Astrocyte (in vitro differentiated cells and primary cell): ENCODE results near the gene AGPAT4. TPM values are rescaled to one million over a fixed set of nuclear protein-coding genes. Genes with fewer than 3 reads are reported as not detected.

Experiments
- DNase-seq: peaks from one replicate; pipeline ENCODE4 v3.0.0-alpha.2; 2010; ENCODE audit warnings: low read depth
- FAIRE-seq: peaks from 2 replicates; lab custom pipeline; 2011; peaks lifted over from hg19 to GRCh38; lab: Jason Lieb, UNC
- H2AFZ ChIP-seq: 2 replicates; pipeline ENCODE4 v1.6.0; 2012; ENCODE audit warnings: low read depth, low read length, inconsistent platforms
- H3K27ac ChIP-seq: 2 replicates; pipeline ENCODE4 v1.5.1; 2011; ENCODE audit warnings: low read depth, low read length, inconsistent platforms
- H3K27me3 ChIP-seq: 2 replicates; pipeline ENCODE4 v1.6.0; 2011; ENCODE audit warnings: low read length, inconsistent platforms; ENCODE audit not compliant: insufficient read depth
- H3K36me3 ChIP-seq: 2 replicates; pipeline ENCODE4 v1.5.1; 2011; ENCODE audit warnings: low read length, inconsistent platforms; ENCODE audit not compliant: insufficient read depth
- H3K4me1 ChIP-seq: 2 replicates; pipeline ENCODE4 v1.5.1; 2011; ENCODE audit warnings: low read length, inconsistent platforms; ENCODE audit not compliant: insufficient read depth
- H3K4me2 ChIP-seq: 2 replicates; pipeline ENCODE4 v1.6.0; 2012; ENCODE audit warnings: low read length, inconsistent platforms
- H3K4me3 ChIP-seq: 2 replicates; pipeline ENCODE4 v1.5.1; 2011; ENCODE audit warnings: low read depth, mild to moderate bottlenecking, low read length, inconsistent platforms; ENCODE audit not compliant: insufficient read depth
- H3K79me2 ChIP-seq: 2 replicates; pipeline ENCODE4 v1.6.0; 2012; ENCODE audit warnings: mild to moderate bottlenecking, low read length, inconsistent platforms; ENCODE audit not compliant: insufficient read depth
- H3K9ac ChIP-seq: 2 replicates; pipeline ENCODE4 v1.6.0; 2012; ENCODE audit warnings: mild to moderate bottlenecking, low read length, inconsistent platforms
- H3K9me3 ChIP-seq: 2 replicates; pipeline ENCODE4 v1.5.1; 2012; ENCODE audit warnings: low read depth, mild to moderate bottlenecking, low read length, inconsistent platforms; ENCODE audit not compliant: insufficient read depth
- H4K20me1 ChIP-seq: 2 replicates; pipeline ENCODE4 v1.6.0; 2012; ENCODE audit warnings: low read length, inconsistent platforms; ENCODE audit not compliant: insufficient read depth
- H3K27ac Mint-ChIP-seq: one replicate; pipeline ENCODE4 v1.8.0; 2021; ENCODE audit warnings: mild to moderate bottlenecking, mixed read lengths; ENCODE audit not compliant: unreplicated experiment
- H3K27me3 Mint-ChIP-seq: one replicate; pipeline ENCODE4 v1.8.0; 2021; ENCODE audit warnings: low read depth, mixed read lengths; ENCODE audit not compliant: unreplicated experiment
- H3K36me3 Mint-ChIP-seq: one replicate; pipeline ENCODE4 v1.8.0; 2021; ENCODE audit warnings: low read depth, mixed read lengths; ENCODE audit not compliant: unreplicated experiment
- H3K4me1 Mint-ChIP-seq: one replicate; pipeline ENCODE4 v1.8.0; 2021; ENCODE audit warnings: low read depth, mixed read lengths; ENCODE audit not compliant: unreplicated experiment
- H3K4me3 Mint-ChIP-seq: one replicate; pipeline ENCODE4 v1.8.0; 2021; ENCODE audit warnings: mild to moderate bottlenecking, moderate library complexity, mixed read lengths; ENCODE audit not compliant: unreplicated experiment
- H3K9me3 Mint-ChIP-seq: one replicate; pipeline ENCODE4 v1.8.0; 2021; ENCODE audit warnings: mild to moderate bottlenecking, mixed read lengths; ENCODE audit not compliant: unreplicated experiment
- EZH2 ChIP-seq: IDR thresholded peaks from 2 replicates; pipeline ENCODE4 v1.6.1; 2012; ENCODE audit warnings: mild to moderate bottlenecking, low read length, inconsistent platforms; ENCODE audit not compliant: insufficient read depth
- total RNA-seq: library from RNA; stranded (reverse); gene quantifications from 2 replicates; pipeline ENCODE4 v1.2.1, GENCODE V29; 2021
- TF ChIP-seq, protein P1 (sequence below): IDR thresholded peaks from 2 replicates; pipeline ENCODE4 v1.5.1; 2011; ENCODE audit warnings: low read depth, mild to moderate bottlenecking, inconsistent platforms, low read length, moderate library complexity; ENCODE audit not compliant: insufficient read depth

Gene AGPAT4
- total RNA-seq, 1 donor from 2014 or later: 27.2 TPM

DNA sequence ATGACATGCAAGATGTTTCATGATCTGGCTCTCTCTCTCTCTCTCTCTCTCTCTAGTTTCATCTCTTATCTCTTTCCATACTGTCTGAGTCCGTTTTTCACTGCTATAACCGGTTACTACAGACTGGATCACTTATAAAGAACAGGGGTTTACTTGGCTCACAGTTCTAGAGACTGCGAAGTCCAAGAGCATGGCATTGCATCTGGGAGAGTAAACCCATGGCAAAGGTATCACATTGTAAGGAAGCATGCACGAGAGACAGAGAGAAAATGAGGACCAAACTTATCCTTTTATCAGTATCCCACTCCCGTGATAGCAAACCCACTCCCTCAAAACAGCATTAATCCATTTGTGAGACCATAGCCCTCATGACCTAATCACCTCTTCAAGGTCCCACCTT lies 7.2 kb upstream of the AGPAT4 start:
- no peaks in the 10 kb centered on the region for H3K36me3 Mint-ChIP-seq
- Histone ChIP-seq H3K79me2 (no peaks in the 10 kb centered on the region), H3K36me3 (no peaks in the 10 kb centered on the region), H3K9ac (no peak overlapping the region), H3K9me3 (no peaks in the 10 kb centered on the region), H4K20me1 (no peaks in the 10 kb centered on the region), H3K4me3 (no peak overlapping the region), H3K27me3 (no peaks in the 10 kb centered on the region), H3K4me1 (no peaks in the 10 kb centered on the region), H2AFZ (no peak overlapping the region), H3K27ac (no peak overlapping the region), H3K4me2 (no peak overlapping the region)
- DNase-seq: no peak
- H3K27me3 Mint-ChIP-seq: peaks cover 5% of the 10 kb centered on the region
- no peaks in the 10 kb centered on the region for H3K9me3 Mint-ChIP-seq
- H3K27ac Mint-ChIP-seq: no peak overlapping the region
- no peak overlapping the region for H3K4me3 Mint-ChIP-seq
- H3K4me1 Mint-ChIP-seq: no peaks in the 10 kb centered on the region
- no peak for FAIRE-seq
- TF ChIP-seq, protein P1, sequence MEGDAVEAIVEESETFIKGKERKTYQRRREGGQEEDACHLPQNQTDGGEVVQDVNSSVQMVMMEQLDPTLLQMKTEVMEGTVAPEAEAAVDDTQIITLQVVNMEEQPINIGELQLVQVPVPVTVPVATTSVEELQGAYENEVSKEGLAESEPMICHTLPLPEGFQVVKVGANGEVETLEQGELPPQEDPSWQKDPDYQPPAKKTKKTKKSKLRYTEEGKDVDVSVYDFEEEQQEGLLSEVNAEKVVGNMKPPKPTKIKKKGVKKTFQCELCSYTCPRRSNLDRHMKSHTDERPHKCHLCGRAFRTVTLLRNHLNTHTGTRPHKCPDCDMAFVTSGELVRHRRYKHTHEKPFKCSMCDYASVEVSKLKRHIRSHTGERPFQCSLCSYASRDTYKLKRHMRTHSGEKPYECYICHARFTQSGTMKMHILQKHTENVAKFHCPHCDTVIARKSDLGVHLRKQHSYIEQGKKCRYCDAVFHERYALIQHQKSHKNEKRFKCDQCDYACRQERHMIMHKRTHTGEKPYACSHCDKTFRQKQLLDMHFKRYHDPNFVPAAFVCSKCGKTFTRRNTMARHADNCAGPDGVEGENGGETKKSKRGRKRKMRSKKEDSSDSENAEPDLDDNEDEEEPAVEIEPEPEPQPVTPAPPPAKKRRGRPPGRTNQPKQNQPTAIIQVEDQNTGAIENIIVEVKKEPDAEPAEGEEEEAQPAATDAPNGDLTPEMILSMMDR: no peak
- TF ChIP-seq EZH2: no peak

DNA sequence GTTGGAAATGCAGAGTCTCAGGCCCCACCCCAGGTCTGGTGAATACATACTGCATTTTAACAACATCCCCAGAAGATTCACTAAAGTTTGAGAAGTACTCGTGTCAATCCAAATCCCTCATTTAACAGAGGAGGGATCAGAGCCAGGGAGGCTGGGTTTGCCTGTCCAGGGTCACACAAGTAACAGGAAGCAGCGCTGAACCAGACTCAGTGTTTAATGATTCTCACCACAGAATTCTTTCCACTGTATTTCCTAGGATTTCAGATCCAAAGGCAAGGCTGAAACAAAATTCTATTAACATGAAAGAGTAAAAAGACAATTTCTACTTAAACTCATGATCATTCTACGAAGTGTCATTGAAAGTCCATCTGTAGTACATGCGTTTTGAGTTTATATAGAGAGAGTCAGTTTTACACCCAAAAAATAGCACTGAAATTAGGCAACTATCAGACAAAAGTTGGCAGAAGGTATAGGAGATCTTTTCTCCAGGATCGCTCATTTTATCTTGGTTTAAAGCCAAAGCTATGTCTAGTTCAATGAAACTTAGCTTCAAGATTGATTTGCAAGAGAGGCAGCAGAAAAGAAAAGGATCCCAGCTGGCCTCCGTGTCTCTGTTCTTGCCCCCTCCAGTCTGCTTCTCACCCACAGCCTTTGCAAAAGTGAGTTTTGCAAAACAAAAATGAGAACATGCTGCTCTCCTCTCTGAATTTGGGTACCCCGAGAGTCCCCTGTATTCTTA lies 6.0 kb upstream of the AGPAT4 start:
- Histone ChIP-seq H2AFZ (no peak overlapping the region), H3K27ac (no peak overlapping the region), H3K27me3 (no peaks in the 10 kb centered on the region), H4K20me1 (no peaks in the 10 kb centered on the region), H3K36me3 (no peaks in the 10 kb centered on the region), H3K4me2 (no peak overlapping the region), H3K4me1 (no peaks in the 10 kb centered on the region), H3K79me2 (no peaks in the 10 kb centered on the region), H3K9ac (no peak overlapping the region), H3K9me3 (no peaks in the 10 kb centered on the region), H3K4me3 (no peak overlapping the region)
- Mint-ChIP-seq H3K27ac (no peak overlapping the region), H3K36me3 (no peaks in the 10 kb centered on the region), H3K27me3 (peaks cover 5% of the 10 kb centered on the region), H3K4me1 (no peaks in the 10 kb centered on the region), H3K9me3 (no peaks in the 10 kb centered on the region), H3K4me3 (no peak overlapping the region)
- DNase-seq (peak; percentile 31), FAIRE-seq (no peak)
- TF ChIP-seq, protein P1: no peak
- no peak for TF ChIP-seq EZH2

DNA sequence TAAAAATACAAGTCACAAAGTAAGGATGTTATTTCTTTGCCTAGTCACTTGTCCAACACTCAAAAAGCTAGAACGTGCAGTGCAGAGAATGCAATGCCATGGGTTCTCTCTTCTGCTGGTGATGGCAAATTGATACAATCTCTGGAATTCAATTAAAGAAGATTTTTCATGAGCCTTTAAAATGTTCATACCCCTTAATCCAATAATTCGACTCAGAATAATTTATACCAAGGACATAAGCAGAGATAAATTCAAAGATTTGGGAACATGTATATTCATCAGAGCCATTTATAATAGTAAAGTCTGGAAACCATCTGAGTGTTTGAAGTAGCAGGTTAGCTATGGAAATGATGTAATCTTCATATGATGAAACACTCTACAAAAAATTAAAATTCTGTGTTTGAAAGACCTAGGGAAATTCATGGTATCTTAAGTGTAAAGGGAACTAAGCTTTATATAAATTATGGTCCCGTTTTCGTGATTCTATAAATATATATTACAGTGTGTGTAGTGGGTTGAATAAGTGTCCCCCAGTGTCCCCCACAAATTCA lies 2.8 kb upstream of the AGPAT4 start:
- Histone ChIP-seq H3K4me1 (peaks cover under 1% of the 10 kb centered on the region), H3K4me2 (no peak overlapping the region), H3K36me3 (no peaks in the 10 kb centered on the region), H3K79me2 (peaks cover 17% of the 10 kb centered on the region), H4K20me1 (peaks cover 10% of the 10 kb centered on the region), H3K27me3 (no peaks in the 10 kb centered on the region), H3K9me3 (no peaks in the 10 kb centered on the region), H3K4me3 (no peak overlapping the region), H3K9ac (no peak overlapping the region), H2AFZ (no peak overlapping the region), H3K27ac (no peak overlapping the region)
- Mint-ChIP-seq H3K9me3 (no peaks in the 10 kb centered on the region), H3K4me3 (no peak overlapping the region), H3K4me1 (peaks cover 9% of the 10 kb centered on the region), H3K36me3 (no peaks in the 10 kb centered on the region), H3K27me3 (peaks cover 5% of the 10 kb centered on the region), H3K27ac (no peak overlapping the region)
- FAIRE-seq (no peak), DNase-seq (no peak)
- TF ChIP-seq, protein P1: no peak
- no peak for TF ChIP-seq EZH2
